Sigmoid colon (tissue), 7 donors: ENCODE results near the gene RABEP1. TPM values are rescaled to one million over a fixed set of nuclear protein-coding genes. Genes with fewer than 3 reads are reported as not detected.

Experiments used
- DNase-seq: peaks from one replicate; pipeline ENCODE4 v3.0.0-alpha.2; 2019
- H3K27ac ChIP-seq, 4 donors: fragments of 200-600 bp; sonication (generic); one replicate each; pipeline ENCODE4 v1.5.1; 2016 to 2019; ENCODE audit warnings: mild to moderate bottlenecking in 1 of 4
- H3K27me3 ChIP-seq, 3 donors: fragments of 200-600 bp; sonication (generic); one replicate each; pipeline ENCODE4 v1.5.1; 2019; ENCODE audit warnings: mild to moderate bottlenecking in 1 of 3
- H3K36me3 ChIP-seq, 4 donors: fragments of 200-600 bp; sonication (generic); one replicate each; pipeline ENCODE4 v1.5.1; 2016 to 2019
- H3K4me1 ChIP-seq, 4 donors: fragments of 200-600 bp; sonication (generic); one replicate each; pipeline ENCODE4 v1.5.1; 2017 to 2019
- H3K4me3 ChIP-seq, 4 donors: fragments of 200-600 bp; sonication (generic); one replicate each; pipeline ENCODE4 v1.5.1; 2017 to 2019; ENCODE audit warnings: mild to moderate bottlenecking in 2 of 4, moderate library complexity in 1 of 4
- H3K9me3 ChIP-seq, 4 donors: fragments of 200-600 bp in 3 of 4; sonication (generic) in 3 of 4; one replicate each; pipeline versions ENCODE4 v1.5.1 to v1.6.1; 2013 to 2019
- EP300 ChIP-seq, 4 donors: sonication (generic); formaldehyde crosslinking; IDR thresholded peaks; one replicate each; pipeline ENCODE4 v1.6.1; 2017; ENCODE audit warnings: antibody characterized with exemption in 4 of 4
- POLR2A ChIP-seq, 2 donors: fragments of 450-650 bp; IDR thresholded peaks; one replicate each; pipeline ENCODE4 v1.6.1; 2016; ENCODE audit warnings: antibody characterized with exemption in 2 of 2, mild to moderate bottlenecking in 2 of 2, moderate library complexity in 2 of 2
- POLR2AphosphoS5 ChIP-seq, 4 donors: sonication (generic); formaldehyde crosslinking; IDR thresholded peaks; one replicate each; pipeline ENCODE4 v1.6.1; 2017; ENCODE audit warnings: antibody characterized with exemption in 4 of 4
- WGBS, 2 donors: extraction: QIAGEN DNeasy Blood & Tissue Kit; methylation state at CpG; one replicate each; pipeline ENCODE4 v1.1.7; 2013; 5-methylcytosine and 5-hydroxymethylcytosine counted together
- intact Hi-C: fragments of 100-400 bp; cut with DNase I; formaldehyde crosslinking; loops from one replicate; pipeline ENCODE4 v1.15.1; 2023
- polyA plus RNA-seq, 3 donors: library from polyadenylated mRNA; stranded (reverse); fragments of 200-250 nt; gene quantifications; one replicate each; pipeline ENCODE4 v1.2.3, GENCODE V29; 2013
- total RNA-seq, 4 donors: library from RNA; depleted of rRNA; stranded (reverse); fragments of >200 nt; gene quantifications; one replicate each; pipeline ENCODE4 v1.1.0, GENCODE V29; 2016
- TF ChIP-seq, protein P1 (sequence below), 4 experiments: fragments of 450-650 bp in 3 of 4; fragments of 200-600 bp in 1 of 4; IDR thresholded peaks; one replicate each; pipeline ENCODE4 v1.5.1; 2016 to 2019; ENCODE audit warnings: antibody characterized with exemption in 4 of 4, mild to moderate bottlenecking in 3 of 4, moderate library complexity in 2 of 4
- donor health status: healthy with polysubstance abuse.
- donor health status: Bipolar disorder and iron deficiency.
- donor health status: healthy.

The RABEP1 gene
- total and polyA plus RNA-seq, 7 donors = 12.7 to 52.9 (median 39.8) TPM

DNA sequence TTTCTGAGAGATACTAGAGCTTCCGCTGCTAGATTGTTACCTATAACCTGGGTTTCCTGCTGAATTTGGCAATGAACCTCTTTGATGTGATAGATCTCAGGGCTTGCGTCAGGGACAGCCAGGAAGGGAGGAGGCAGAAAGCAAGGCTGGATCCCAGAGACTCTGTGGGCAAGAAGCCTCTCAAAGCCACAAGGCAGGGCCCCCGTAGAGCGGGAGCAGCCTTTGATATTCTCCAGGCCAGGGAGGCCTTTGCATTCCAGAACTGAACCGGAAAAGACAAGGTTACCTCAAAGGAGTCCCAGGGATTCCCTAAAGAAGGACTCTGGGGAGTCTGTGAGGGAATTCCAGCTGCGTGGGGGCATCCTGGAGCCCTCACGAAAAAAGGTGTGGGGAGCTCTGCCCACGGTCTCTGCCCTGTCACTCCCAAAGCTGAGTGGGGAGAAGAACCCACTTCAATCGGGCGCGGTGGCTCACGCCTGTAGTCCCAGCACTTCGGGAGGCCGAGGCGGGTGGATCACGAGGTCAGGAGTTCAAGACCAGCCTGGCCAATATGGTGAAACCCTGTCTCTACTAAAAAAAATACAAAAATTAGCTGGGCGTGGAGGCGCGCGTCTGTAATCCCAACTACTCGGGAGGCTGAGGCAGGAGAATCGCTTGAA, 33.1 kb upstream of the RABEP1 start:
- Histone ChIP-seq H3K27ac (no peak overlapping the region), H3K27me3 (peaks cover 0 to 14% (median 7%) of the 10 kb centered on the region in 3 donors), H3K36me3 (no peaks in the 10 kb centered on the region), H3K9me3 (no peaks in the 10 kb centered on the region), H3K4me3 (no peak overlapping the region), H3K4me1 (no peaks in the 10 kb centered on the region)
- intact Hi-C loops = loop anchor here (5.0 kb wide), 1 partner anchor 188 kb away; the partner anchor contains the start of gene C1QBP
- WGBS, 2 donors = 74 to 75% methylated on average over 22 of the region's 22 CpGs
- TF ChIP-seq POLR2AphosphoS5 (IDR thresholded peaks at IDR 0.05) (no peak), POLR2A (IDR thresholded peaks at IDR 0.05) (no peak), EP300 (IDR thresholded peaks at IDR 0.05) (no peak)
- TF ChIP-seq, protein P1, sequence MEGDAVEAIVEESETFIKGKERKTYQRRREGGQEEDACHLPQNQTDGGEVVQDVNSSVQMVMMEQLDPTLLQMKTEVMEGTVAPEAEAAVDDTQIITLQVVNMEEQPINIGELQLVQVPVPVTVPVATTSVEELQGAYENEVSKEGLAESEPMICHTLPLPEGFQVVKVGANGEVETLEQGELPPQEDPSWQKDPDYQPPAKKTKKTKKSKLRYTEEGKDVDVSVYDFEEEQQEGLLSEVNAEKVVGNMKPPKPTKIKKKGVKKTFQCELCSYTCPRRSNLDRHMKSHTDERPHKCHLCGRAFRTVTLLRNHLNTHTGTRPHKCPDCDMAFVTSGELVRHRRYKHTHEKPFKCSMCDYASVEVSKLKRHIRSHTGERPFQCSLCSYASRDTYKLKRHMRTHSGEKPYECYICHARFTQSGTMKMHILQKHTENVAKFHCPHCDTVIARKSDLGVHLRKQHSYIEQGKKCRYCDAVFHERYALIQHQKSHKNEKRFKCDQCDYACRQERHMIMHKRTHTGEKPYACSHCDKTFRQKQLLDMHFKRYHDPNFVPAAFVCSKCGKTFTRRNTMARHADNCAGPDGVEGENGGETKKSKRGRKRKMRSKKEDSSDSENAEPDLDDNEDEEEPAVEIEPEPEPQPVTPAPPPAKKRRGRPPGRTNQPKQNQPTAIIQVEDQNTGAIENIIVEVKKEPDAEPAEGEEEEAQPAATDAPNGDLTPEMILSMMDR (IDR thresholded peaks at IDR 0.05) = no peak
- no peak for DNase-seq

DNA sequence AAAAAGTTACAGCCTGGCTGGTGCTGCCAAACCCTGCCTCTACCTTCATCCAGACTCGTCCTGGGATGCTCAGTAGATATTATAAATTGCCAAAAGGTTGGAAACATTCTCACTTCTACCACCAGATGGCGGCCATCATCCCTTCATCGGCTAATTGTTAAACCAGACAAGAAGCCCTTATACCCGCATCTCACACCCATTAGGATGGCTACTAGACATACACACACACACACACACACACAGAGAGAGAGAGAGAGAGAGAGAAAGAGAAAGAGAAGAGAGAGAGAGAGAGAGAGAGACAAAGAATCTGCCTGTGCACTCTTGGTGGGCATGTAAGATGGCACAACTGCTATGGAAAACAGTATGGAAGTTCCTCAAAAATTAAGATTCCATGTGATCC, 32.5 kb upstream of the RABEP1 start:
- 1% methylated on average over 4 of the region's 4 CpGs for WGBS, 2 donors
- H3K36me3 ChIP-seq = no peaks in the 10 kb centered on the region
- H3K9me3 ChIP-seq = no peaks in the 10 kb centered on the region
- peaks cover 0 to 9% (median 7%) of the 10 kb centered on the region in 3 donors for H3K27me3 ChIP-seq
- H3K4me3 ChIP-seq = no peak overlapping the region
- TF ChIP-seq, protein P1 (IDR thresholded peaks at IDR 0.05) = peak; percentile 20 to 64 (median 58)
- TF ChIP-seq POLR2AphosphoS5 (IDR thresholded peaks at IDR 0.05) (no peak), EP300 (IDR thresholded peaks at IDR 0.05) (no peak), POLR2A (IDR thresholded peaks at IDR 0.05) (no peak)
- no peak overlapping the region for H3K27ac ChIP-seq
- peak; percentile 73 for DNase-seq
- H3K4me1 ChIP-seq = no peaks in the 10 kb centered on the region
- intact Hi-C loops = loop anchor here (5.0 kb wide), 1 partner anchor 188 kb away; the partner anchor contains the start of gene C1QBP

DNA sequence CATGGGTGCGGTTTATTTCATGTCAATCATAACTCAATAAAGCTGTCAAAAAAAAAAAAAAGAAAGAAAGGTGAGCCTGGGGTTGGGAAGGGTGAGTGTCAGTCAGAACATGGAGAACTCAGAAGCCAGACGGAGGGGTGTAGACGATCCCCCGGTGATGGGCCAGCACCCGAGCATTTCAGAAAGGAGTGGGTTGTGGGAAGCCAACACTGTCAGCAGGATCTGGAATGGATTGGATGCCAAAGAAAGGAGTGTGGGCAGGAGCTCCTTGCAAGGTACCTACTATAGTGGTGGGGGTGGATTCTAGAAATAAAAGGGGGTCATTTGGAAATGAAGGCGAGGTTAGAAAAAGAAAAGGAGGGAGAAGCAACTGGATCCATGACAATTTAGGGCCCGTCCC, 27.7 kb upstream of the RABEP1 start:
- H3K36me3 ChIP-seq = no peaks in the 10 kb centered on the region
- H3K27me3 ChIP-seq = no peaks in the 10 kb centered on the region
- no peak overlapping the region for H3K27ac ChIP-seq
- H3K4me1 ChIP-seq = no peaks in the 10 kb centered on the region
- DNase-seq = no peak
- no peaks in the 10 kb centered on the region for H3K9me3 ChIP-seq
- H3K4me3 ChIP-seq = no peak overlapping the region
- WGBS, 2 donors = 77 to 80% methylated on average over 7 of the region's 7 CpGs
- intact Hi-C loops = no loop called here
- TF ChIP-seq, protein P1 (IDR thresholded peaks at IDR 0.05) = no peak
- TF ChIP-seq EP300 (IDR thresholded peaks at IDR 0.05) (no peak), POLR2A (IDR thresholded peaks at IDR 0.05) (no peak), POLR2AphosphoS5 (IDR thresholded peaks at IDR 0.05) (no peak)

DNA sequence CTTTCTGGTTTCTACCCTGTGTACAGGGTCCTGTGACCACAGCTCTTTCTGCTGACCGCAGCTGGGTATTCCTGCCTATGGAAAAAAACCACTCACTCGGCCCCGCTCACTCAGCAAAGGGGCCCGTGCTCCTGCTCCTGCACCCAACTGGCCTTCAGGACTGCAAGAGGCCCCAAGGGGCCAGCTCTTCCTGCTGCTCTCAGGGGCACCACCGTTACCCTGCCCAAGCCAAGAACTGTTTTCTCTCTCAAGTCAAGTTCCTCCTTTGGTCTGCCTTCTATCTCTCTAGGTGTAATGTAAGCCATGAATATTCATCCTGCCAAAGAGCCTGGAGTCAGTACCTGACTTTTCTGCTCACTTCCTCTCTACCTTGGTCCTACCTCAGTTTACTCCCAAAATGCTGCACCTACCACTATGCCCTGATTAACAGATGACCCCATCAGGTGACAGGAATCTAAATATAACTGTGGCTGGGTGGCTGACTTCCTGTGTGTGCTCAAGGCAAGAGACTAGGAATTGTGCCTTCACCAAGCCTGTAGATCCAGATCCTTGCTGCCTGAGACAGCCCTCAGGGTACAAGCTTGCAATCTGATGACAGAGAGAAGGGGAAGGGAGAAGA, 27.1 kb upstream of the RABEP1 start:
- H3K36me3 ChIP-seq = no peaks in the 10 kb centered on the region
- H3K9me3 ChIP-seq = no peaks in the 10 kb centered on the region
- H3K27ac ChIP-seq = no peak overlapping the region
- intact Hi-C loops = no loop called here
- H3K4me1 ChIP-seq = no peaks in the 10 kb centered on the region
- DNase-seq = no peak
- WGBS, 2 donors = 58 to 83% methylated on average over 5 of the region's 5 CpGs
- TF ChIP-seq, protein P1 (IDR thresholded peaks at IDR 0.05) = no peak
- TF ChIP-seq POLR2AphosphoS5 (IDR thresholded peaks at IDR 0.05) (no peak), POLR2A (IDR thresholded peaks at IDR 0.05) (no peak), EP300 (IDR thresholded peaks at IDR 0.05) (no peak)
- H3K27me3 ChIP-seq = no peaks in the 10 kb centered on the region
- no peak overlapping the region for H3K4me3 ChIP-seq
